ENCODE data around the gene DLEC1.
"Not testable (repeated sequence)": the region's sequence is repeated elsewhere in the genome, so short reads cannot be mapped to it uniquely, and the experiment has no call there.

The DLEC1 gene

GRCh38 chr3:38139652-38140051 is 100.6 kb downstream of the DLEC1 start:
- DNase-seq = no peak

GRCh38 chr3:38140326-38141172 is 101.5 kb downstream of the DLEC1 start:
- no peak for DNase-seq

GRCh38 chr3:38141173-38141951 is 102.4 kb downstream of the DLEC1 start:
- no peak for DNase-seq

GRCh38 chr3:38141952-38142273 is 102.9 kb downstream of the DLEC1 start:
- DNase-seq = no peak

- no peak for DNase-seq
Measured at GRCh38 chr3:38142959-38143358, 104.0 kb downstream of the DLEC1 start.

GRCh38 chr3:38143511-38143910 is 104.5 kb downstream of the DLEC1 start:
- no peak for DNase-seq

- no peak for DNase-seq
Measured at GRCh38 chr3:38146504-38146903, 107.5 kb downstream of the DLEC1 start.

- no peak for DNase-seq
Measured at GRCh38 chr3:38147421-38147820, 108.4 kb downstream of the DLEC1 start.

GRCh38 chr3:38148311-38148882 is 109.4 kb downstream of the DLEC1 start:
- no peak for DNase-seq

GRCh38 chr3:38149708-38150107 is 110.7 kb downstream of the DLEC1 start:
- no peak for DNase-seq

GRCh38 chr3:38150780-38151528 is 111.9 kb downstream of the DLEC1 start:
- no peak for DNase-seq

- DNase-seq = no peak
Measured at GRCh38 chr3:38151667-38152265, 112.8 kb downstream of the DLEC1 start.

- no peak for DNase-seq
Measured at GRCh38 chr3:38152609-38153008, 113.6 kb downstream of the DLEC1 start.

- no peak for DNase-seq
Measured at GRCh38 chr3:38153221-38153620, 114.2 kb downstream of the DLEC1 start.

- DNase-seq = no peak
Measured at GRCh38 chr3:38154033-38154494, 115.1 kb downstream of the DLEC1 start.

- no peak for DNase-seq
Measured at GRCh38 chr3:38154625-38155255, 115.7 kb downstream of the DLEC1 start.

- no peak for DNase-seq
Measured at GRCh38 chr3:38155825-38156224, 116.8 kb downstream of the DLEC1 start.

- DNase-seq = no peak
Measured at GRCh38 chr3:38157117-38157516, 118.1 kb downstream of the DLEC1 start.

- no peak for DNase-seq
Measured at GRCh38 chr3:38157595-38157994, 118.6 kb downstream of the DLEC1 start.

GRCh38 chr3:38158472-38158871 is 119.5 kb downstream of the DLEC1 start:
- DNase-seq = no peak

GRCh38 chr3:38160704-38161103 is 121.7 kb downstream of the DLEC1 start:
- DNase-seq = not testable (repeated sequence)
